ENCODE data around the gene ITGB5. TPM values are rescaled to one million over a fixed set of nuclear protein-coding genes. Genes with fewer than 3 reads are reported as not detected.

Gene ITGB5
- total RNA-seq, 4 donors from 2014 or later, result 79.2 to 122 (median 110) TPM

GRCh38 chr3:124867511-124867910 lies 19.7 kb downstream of the ITGB5 start:
- no peaks in the 10 kb centered on the region for H3K9me3 ChIP-seq
- DNase-seq, result no peak
- H3K27me3 ChIP-seq, result no peaks in the 10 kb centered on the region
- H3K27ac ChIP-seq, result no peak overlapping the region
- TF ChIP-seq POLR2A (IDR thresholded peaks at IDR 0.05), result no peak
- TF ChIP-seq CTCF (IDR thresholded peaks at IDR 0.05), result no peak
- peaks cover 0 to 5% of the 10 kb centered on the region in 2 donors for H3K36me3 ChIP-seq
- WGBS, 2 donors, result 99 to 100% methylated on average over 3 of the region's 3 CpGs
- intact Hi-C loops (cut with DNase I), result no loop called here
- no peak overlapping the region for H3K4me3 ChIP-seq (replicated peaks in 1 of 3)
- no peaks in the 10 kb centered on the region for H3K4me1 ChIP-seq

GRCh38 chr3:124862006-124862405 lies 25.2 kb downstream of the ITGB5 start:
- TF ChIP-seq POLR2A (IDR thresholded peaks at IDR 0.05) (no peak), CTCF (IDR thresholded peaks at IDR 0.05) (peak in 3 of 6 experiments; percentile 28 to 47 (median 32))
- peaks cover 7 to 27% of the 10 kb centered on the region in 2 donors for H3K4me1 ChIP-seq
- no peaks in the 10 kb centered on the region for H3K9me3 ChIP-seq
- no peaks in the 10 kb centered on the region for H3K27me3 ChIP-seq
- intact Hi-C loops (cut with DNase I), result no loop called here
- H3K27ac ChIP-seq, result peak overlapping the region; percentile 49 to 67 (median 52)
- no peak overlapping the region for H3K4me3 ChIP-seq (replicated peaks in 1 of 3)
- peak; percentile 58 to 70 for DNase-seq
- no peaks in the 10 kb centered on the region for H3K36me3 ChIP-seq
- WGBS, 2 donors, result 22 to 31% methylated on average over 2 of the region's 2 CpGs

GRCh38 chr3:124861041-124861440 lies 26.1 kb downstream of the ITGB5 start:
- Histone ChIP-seq H3K36me3 (no peaks in the 10 kb centered on the region), H3K9me3 (no peaks in the 10 kb centered on the region), H3K4me1 (peaks cover 7 to 27% of the 10 kb centered on the region in 2 donors), H3K27me3 (no peaks in the 10 kb centered on the region), H3K4me3 (replicated peaks in 1 of 3) (no peak overlapping the region), H3K27ac (peak overlapping the region; percentile 46 to 67 (median 67))
- TF ChIP-seq CTCF (IDR thresholded peaks at IDR 0.05) (no peak), POLR2A (IDR thresholded peaks at IDR 0.05) (no peak)
- intact Hi-C loops (cut with DNase I), result no loop called here
- 79 to 87% methylated on average over 9 of the region's 9 CpGs for WGBS, 2 donors
- DNase-seq, result no peak

GRCh38 chr3:124860599-124860998 lies 26.6 kb downstream of the ITGB5 start:
- intact Hi-C loops (cut with DNase I), result no loop called here
- H3K27ac ChIP-seq, result peak overlapping the region; percentile 49 to 67 (median 67)
- no peak overlapping the region for H3K4me3 ChIP-seq (replicated peaks in 1 of 3)
- H3K4me1 ChIP-seq, result peaks cover 7 to 27% of the 10 kb centered on the region in 2 donors
- TF ChIP-seq CTCF (IDR thresholded peaks at IDR 0.05), result no peak
- no peak for TF ChIP-seq POLR2A (IDR thresholded peaks at IDR 0.05)
- peak; percentile 82 to 86 for DNase-seq
- H3K9me3 ChIP-seq, result no peaks in the 10 kb centered on the region
- no peaks in the 10 kb centered on the region for H3K27me3 ChIP-seq
- no peaks in the 10 kb centered on the region for H3K36me3 ChIP-seq
- WGBS, 2 donors, result 62 to 73% methylated on average over 1 of the region's 1 CpG

GRCh38 chr3:124859025-124859424 lies 28.1 kb downstream of the ITGB5 start:
- intact Hi-C loops (cut with DNase I), result no loop called here
- TF ChIP-seq CTCF (IDR thresholded peaks at IDR 0.05) (no peak), POLR2A (IDR thresholded peaks at IDR 0.05) (no peak)
- Histone ChIP-seq H3K27me3 (no peaks in the 10 kb centered on the region), H3K4me1 (peaks cover 7 to 27% of the 10 kb centered on the region in 2 donors), H3K27ac (peak overlapping the region in 2 of 3 donors; percentile 67), H3K9me3 (no peaks in the 10 kb centered on the region), H3K4me3 (replicated peaks in 1 of 3) (no peak overlapping the region), H3K36me3 (no peaks in the 10 kb centered on the region)
- no peak for DNase-seq
- WGBS, 2 donors, result 73 to 78% methylated on average over 7 of the region's 7 CpGs
